ENCODE results near the gene PRAF2.

Gene PRAF2

DNA sequence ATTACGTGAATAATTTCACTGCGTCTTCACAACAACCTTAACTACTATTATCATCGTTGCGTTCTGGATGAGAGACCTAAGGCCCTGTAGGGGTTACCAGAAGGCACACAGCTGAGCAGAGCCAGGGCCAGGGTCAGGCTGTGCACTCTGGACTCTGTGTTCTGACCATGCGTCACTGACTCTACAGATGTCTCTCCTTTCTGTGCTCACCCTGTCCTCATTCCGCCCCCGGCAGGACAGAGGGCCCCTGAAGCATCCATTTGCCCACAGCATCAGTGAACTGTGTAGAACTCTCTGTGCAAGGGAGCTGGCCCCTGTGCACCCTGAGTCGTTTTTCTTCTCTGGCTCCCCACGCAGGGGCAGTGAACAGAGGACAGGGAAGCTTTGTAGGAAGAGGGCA lies 28.4 kb upstream of the PRAF2 start:
- ChIA-PET CTCF (interaction anchor here (1.4 kb wide), 1 partner anchor 54 kb away, joined by 3 read pairs; no protein-coding TSS in a partner anchor), POLR2A (no interaction called here)
- DNase-seq (ENCODE audit: low read depth, low spot score): no peak
- TF ChIP-seq, protein P1, sequence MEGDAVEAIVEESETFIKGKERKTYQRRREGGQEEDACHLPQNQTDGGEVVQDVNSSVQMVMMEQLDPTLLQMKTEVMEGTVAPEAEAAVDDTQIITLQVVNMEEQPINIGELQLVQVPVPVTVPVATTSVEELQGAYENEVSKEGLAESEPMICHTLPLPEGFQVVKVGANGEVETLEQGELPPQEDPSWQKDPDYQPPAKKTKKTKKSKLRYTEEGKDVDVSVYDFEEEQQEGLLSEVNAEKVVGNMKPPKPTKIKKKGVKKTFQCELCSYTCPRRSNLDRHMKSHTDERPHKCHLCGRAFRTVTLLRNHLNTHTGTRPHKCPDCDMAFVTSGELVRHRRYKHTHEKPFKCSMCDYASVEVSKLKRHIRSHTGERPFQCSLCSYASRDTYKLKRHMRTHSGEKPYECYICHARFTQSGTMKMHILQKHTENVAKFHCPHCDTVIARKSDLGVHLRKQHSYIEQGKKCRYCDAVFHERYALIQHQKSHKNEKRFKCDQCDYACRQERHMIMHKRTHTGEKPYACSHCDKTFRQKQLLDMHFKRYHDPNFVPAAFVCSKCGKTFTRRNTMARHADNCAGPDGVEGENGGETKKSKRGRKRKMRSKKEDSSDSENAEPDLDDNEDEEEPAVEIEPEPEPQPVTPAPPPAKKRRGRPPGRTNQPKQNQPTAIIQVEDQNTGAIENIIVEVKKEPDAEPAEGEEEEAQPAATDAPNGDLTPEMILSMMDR (IDR thresholded peaks at IDR 0.05; ENCODE audit: insufficient read depth, low read length, missing control alignments): no peak
- no peak overlapping the region for H3K4me3 ChIP-seq (ENCODE audit: low read depth, low read length)

DNA sequence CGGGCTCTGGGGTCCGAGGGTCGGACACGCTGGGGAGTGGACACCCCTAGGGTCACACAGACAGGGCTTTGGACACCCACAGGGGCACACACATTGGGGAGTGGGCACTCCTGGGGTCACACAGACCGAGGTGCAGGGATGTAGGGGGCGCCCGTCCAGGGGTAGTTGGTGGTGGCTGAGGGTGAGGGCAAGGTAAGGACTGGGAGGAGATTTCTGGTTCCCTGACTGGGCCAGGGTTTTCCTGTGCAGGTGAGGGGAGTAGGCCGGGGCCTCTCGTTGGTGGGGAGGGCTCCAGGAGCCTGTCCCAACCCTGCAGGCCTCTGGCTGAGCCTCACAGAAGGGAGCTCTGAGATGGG lies 27.8 kb upstream of the PRAF2 start:
- ChIA-PET CTCF (interaction anchor here (1.0 to 1.4 kb wide), 2 partner anchors 54 to 156 kb away, joined by 3 read pairs; no protein-coding TSS in a partner anchor), POLR2A (no interaction called here)
- DNase-seq (ENCODE audit: low read depth, low spot score): no peak
- TF ChIP-seq, protein P1 (IDR thresholded peaks at IDR 0.05; ENCODE audit: insufficient read depth, low read length, missing control alignments): no peak
- H3K4me3 ChIP-seq (ENCODE audit: low read depth, low read length): peak overlapping the region; percentile 58

DNA sequence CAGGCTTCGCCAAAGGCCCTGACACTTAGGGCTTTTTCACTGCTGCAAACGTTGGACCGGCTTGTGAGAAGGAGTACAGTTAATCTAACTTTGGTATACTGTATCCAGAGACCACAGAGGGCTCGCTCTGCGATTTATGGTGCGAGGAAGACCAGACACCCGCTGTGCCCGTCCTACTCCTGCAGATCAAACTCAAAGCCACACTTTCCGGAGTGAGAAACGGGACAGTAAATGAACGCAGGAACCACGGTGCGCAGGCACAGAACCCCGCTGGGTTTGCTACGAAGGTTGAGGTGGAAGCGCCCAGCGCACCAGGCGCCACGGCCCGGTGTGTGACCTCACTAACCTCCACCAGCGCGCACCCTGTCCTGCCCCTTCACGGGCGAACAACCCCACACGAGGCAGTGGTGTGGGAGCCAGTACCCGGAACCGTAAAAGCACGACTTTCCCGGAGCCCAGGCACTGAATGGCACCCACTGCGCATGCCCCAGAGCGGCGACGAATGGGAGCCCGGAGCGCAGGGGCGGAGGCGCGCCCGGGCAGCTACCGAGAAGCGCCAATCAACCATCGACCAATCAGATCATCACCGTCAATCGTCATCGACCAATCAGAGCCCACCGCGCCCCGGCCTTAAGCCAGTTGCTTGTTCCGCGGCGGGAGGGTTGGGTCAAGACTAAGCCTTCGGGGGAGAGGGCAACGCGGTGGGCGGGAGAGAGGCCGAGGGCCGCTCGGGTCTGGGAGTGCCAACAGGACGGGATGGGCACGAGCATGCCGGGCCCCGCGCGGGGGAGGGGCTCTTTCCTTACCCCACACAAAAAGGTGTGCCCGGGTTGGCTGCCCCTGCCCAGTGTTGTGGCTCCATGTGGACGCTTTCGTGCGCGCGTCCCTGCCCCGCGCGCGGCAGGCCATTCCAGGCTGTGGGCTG lies 27.2 kb upstream of the PRAF2 start:
- DNase-seq (ENCODE audit: low read depth, low spot score): peak; percentile 41
- TF ChIP-seq, protein P1 (IDR thresholded peaks at IDR 0.05; ENCODE audit: insufficient read depth, low read length, missing control alignments): no peak
- peak overlapping the region; percentile 72 for H3K4me3 ChIP-seq (ENCODE audit: low read depth, low read length)
- CTCF ChIA-PET: interaction anchor here (1.0 kb wide), 1 partner anchor 155 kb away, joined by 3 read pairs; no protein-coding TSS in a partner anchor
- POLR2A ChIA-PET: no interaction called here

DNA sequence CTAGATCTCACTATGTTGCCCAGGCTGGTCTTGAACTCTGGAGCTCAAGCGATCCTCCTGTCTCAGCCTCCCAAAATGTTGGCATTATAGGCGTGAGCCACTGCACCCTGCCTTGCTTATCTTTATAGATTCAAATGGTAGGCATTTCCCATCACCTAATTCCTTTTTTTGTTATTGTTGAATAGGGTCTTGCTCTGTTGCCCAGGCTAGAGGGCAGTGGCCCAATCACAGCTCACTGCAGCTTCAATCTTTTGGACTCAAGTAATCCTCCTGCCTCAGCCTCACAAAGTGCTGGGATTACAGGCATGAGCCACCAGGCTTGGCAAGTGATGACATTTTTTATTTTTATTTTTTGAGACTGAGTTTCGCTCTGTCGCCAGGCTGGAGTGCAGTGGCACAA lies 22.6 kb upstream of the PRAF2 start:
- POLR2A ChIA-PET: no interaction called here
- no peak overlapping the region for H3K4me3 ChIP-seq (ENCODE audit: low read depth, low read length)
- TF ChIP-seq, protein P1 (IDR thresholded peaks at IDR 0.05; ENCODE audit: insufficient read depth, low read length, missing control alignments): no peak
- CTCF ChIA-PET: interaction anchor here (0.9 to 1.5 kb wide), 3 partner anchors 10 to 59 kb away, joined by 3 to 5 read pairs (median 3); no protein-coding TSS in a partner anchor
- DNase-seq (ENCODE audit: low read depth, low spot score): no peak

DNA sequence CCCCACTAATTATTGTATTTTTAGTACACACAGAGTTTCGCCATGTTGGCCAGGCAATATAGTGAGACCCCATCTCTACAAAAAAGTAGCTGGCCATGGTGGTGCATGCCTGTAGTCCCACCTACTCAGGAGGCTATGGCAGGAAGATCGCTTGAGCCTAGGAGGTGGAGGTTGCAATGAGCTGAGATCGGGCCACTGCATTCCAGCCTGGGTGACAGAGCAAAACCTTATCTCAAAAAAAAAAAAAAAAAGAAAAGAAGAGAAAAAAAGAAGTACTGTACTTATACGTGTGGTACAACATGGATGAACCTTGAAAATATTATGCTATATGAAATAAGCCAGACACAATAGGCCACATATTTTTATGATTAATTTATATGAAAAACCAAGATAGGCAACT lies 15.8 kb upstream of the PRAF2 start:
- TF ChIP-seq, protein P1 (IDR thresholded peaks at IDR 0.05; ENCODE audit: insufficient read depth, low read length, missing control alignments): no peak
- no peak for DNase-seq (ENCODE audit: low read depth, low spot score)
- ChIA-PET POLR2A (no interaction called here), CTCF (interaction anchor here (1.3 to 1.6 kb wide), 2 partner anchors 9 to 46 kb away, joined by 4 read pairs; no protein-coding TSS in a partner anchor)
- H3K4me3 ChIP-seq (ENCODE audit: low read depth, low read length): no peak overlapping the region

DNA sequence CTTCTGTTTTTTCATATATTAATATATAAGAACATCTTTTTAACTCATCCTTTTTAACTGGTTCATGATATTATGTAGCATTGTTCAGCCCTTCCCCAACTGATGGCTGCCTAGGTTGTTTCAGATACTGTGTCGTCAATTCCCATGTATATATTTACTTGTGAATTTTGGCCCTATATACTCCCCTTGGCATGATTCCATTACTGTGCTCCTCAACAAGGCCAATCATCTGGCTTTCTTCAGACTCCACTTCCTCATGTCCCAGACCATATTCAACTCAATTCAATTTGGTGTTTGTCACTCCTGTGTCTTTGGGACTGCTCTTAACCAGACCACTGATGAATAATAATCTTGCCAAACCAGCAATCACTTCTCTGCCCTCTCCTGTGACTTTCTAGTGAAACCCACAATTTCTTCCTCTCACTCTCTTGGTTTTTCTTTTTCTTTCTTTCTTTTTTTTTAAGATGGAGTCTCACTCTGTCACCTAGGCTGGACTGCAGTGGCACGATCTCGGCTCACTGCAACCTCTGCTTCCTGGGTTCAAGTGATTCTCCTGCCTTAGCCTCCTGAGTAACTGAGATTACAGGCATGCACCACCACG lies 8.6 kb upstream of the PRAF2 start:
- CTCF ChIA-PET: no interaction called here
- H3K4me3 ChIP-seq (ENCODE audit: low read depth, low read length): no peak overlapping the region
- TF ChIP-seq, protein P1 (IDR thresholded peaks at IDR 0.05; ENCODE audit: insufficient read depth, low read length, missing control alignments): no peak
- DNase-seq (ENCODE audit: low read depth, low spot score): no peak
- POLR2A ChIA-PET: no interaction called here
